Fibroblast of upper back skin (primary cell): ENCODE data around the gene DUSP11.

ENCODE experiments used
- DNase-seq: peaks from one replicate; pipeline ENCODE4 v3.0.0-alpha.2; 2013

DUSP11 gene

GRCh38 chr2:73716543-73717250 is 63.2 kb downstream of the DUSP11 start:
- peak; percentile 57 for DNase-seq

- no peak for DNase-seq
Observed at GRCh38 chr2:73714091-73714490, 65.8 kb downstream of the DUSP11 start.
